DND-41 (cell line): Measurements from ENCODE around the gene MAP4.

Experiments
- ATAC-seq: fragments of 200-7000 bp; cut with Tn5 transposase; 3 replicates; pipeline ENCODE4 v1.9.1; 2021; ENCODE audit warnings: low read depth; ENCODE audit not compliant: insufficient read depth
- DNase-seq: peaks from one replicate; pipeline ENCODE4 v3.0.0-alpha.2; 2020
- H2AFZ ChIP-seq: 2 replicates; pipeline ENCODE4 v1.6.0; 2012; ENCODE audit warnings: low read depth, low read length
- H3K27ac ChIP-seq: 2 replicates; pipeline ENCODE4 v1.5.1; 2012; ENCODE audit warnings: low read length, inconsistent platforms
- H3K27me3 ChIP-seq: fragments of 200-600 bp; sonication (generic); 2 replicates; pipeline ENCODE4 v1.6.0; 2012; ENCODE audit warnings: low read length, mild to moderate bottlenecking, inconsistent platforms; ENCODE audit not compliant: insufficient read depth, poor library complexity
- H3K36me3 ChIP-seq: 2 replicates; pipeline ENCODE4 v1.5.1; 2012; ENCODE audit warnings: low read length, inconsistent platforms; ENCODE audit not compliant: insufficient read depth
- H3K4me1 ChIP-seq: 2 replicates; pipeline ENCODE4 v1.5.1; 2012; ENCODE audit warnings: mild to moderate bottlenecking, low read length; ENCODE audit not compliant: insufficient read depth
- H3K4me2 ChIP-seq: 2 replicates; pipeline ENCODE4 v1.6.0; 2012; ENCODE audit warnings: mild to moderate bottlenecking, moderate library complexity, low read length, inconsistent platforms; ENCODE audit not compliant: insufficient read depth
- H3K4me3 ChIP-seq, 2 experiments: fragments of 200-600 bp in 1 of 2; shearing (Covaris generic) in 1 of 2; 2 replicates each; pipeline ENCODE4 v1.5.1; 2012 to 2016; ENCODE audit warnings: inconsistent platforms in 2 of 2, low read length in 2 of 2, mild to moderate bottlenecking in 2 of 2, low read depth in 1 of 2, moderate library complexity in 1 of 2
- H3K79me2 ChIP-seq: 2 replicates; pipeline ENCODE4 v1.6.0; 2012; ENCODE audit warnings: low read length, inconsistent platforms; ENCODE audit not compliant: insufficient read depth
- H3K9ac ChIP-seq: 2 replicates; pipeline ENCODE4 v1.6.0; 2012; ENCODE audit warnings: low read depth, mild to moderate bottlenecking, inconsistent platforms, low read length, moderate library complexity
- H3K9me3 ChIP-seq: 2 replicates; pipeline ENCODE4 v1.5.1; 2012; ENCODE audit warnings: low read length, moderate library complexity, mild to moderate bottlenecking, inconsistent platforms; ENCODE audit not compliant: insufficient read depth, severe bottlenecking
- H4K20me1 ChIP-seq: 2 replicates; pipeline ENCODE4 v1.6.0; 2012; ENCODE audit warnings: low read length; ENCODE audit not compliant: insufficient read depth
- EZH2 ChIP-seq: IDR thresholded peaks from 3 replicates; pipeline ENCODE4 v1.6.1; 2012; ENCODE audit warnings: borderline replicate concordance, low read depth, mild to moderate bottlenecking, moderate library complexity, low read length, inconsistent platforms; ENCODE audit not compliant: severe bottlenecking
- TF ChIP-seq, protein P1 (sequence below): IDR thresholded peaks from 2 replicates; pipeline ENCODE4 v1.5.1; 2012; ENCODE audit warnings: borderline replicate concordance, low read length, moderate library complexity, mild to moderate bottlenecking; ENCODE audit not compliant: poor library complexity, severe bottlenecking; ENCODE audit errors: extremely low read depth

Gene MAP4

DNA sequence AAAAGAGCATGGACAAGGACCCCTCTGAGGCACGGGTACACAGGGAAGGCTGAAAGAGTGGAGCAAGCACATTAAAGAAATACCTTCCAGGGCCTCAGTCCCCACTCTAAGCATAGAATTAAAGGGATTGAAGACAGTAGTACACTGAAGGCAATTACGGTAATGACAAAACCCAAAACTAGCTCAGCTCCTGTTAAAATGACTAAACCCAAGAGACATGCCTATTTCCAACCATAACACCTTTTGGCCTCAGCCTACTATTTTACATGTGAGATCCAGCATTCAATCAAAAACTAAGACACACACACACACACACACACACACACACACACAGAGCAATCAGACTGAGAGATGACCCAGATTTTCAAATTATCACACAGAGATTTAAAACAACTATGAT lies 19.8 kb downstream of the MAP4 start:
- H3K79me2 ChIP-seq, result peaks cover 30% of the 10 kb centered on the region
- H3K27me3 ChIP-seq, result no peaks in the 10 kb centered on the region

DNA sequence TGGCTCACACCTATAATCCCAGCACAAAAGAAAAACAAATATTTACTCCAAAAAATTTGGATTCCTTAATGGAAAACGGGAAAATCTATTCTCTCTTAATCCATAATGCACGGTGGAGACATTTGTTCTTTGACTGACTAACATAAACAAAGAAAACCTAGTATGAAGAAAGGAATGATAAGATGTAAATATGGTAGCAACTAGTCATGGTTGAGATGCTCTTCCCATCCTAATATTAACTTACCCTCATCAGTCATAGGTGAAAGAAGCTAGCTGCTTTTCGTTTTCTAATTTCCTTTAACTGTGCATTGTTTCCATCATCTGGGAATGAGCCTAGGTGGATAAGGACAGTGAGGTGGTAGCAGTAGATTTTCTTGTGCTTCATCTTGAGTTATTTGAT lies 22.0 kb downstream of the MAP4 start:
- ATAC-seq, result no peak
- Histone ChIP-seq H3K4me1 (no peaks in the 10 kb centered on the region), H3K9ac (no peak overlapping the region), H2AFZ (no peak overlapping the region), H3K27ac (no peak overlapping the region), H3K4me2 (no peak overlapping the region), H3K9me3 (no peaks in the 10 kb centered on the region), H3K36me3 (peaks cover 18% of the 10 kb centered on the region), H3K27me3 (no peaks in the 10 kb centered on the region), H4K20me1 (no peaks in the 10 kb centered on the region; the same call in 1 of the 2 replicates), H3K79me2 (peaks cover 18% of the 10 kb centered on the region), H3K4me3 (no peak overlapping the region)
- DNase-seq, result no peak
- no peak for TF ChIP-seq EZH2
- TF ChIP-seq, protein P1, sequence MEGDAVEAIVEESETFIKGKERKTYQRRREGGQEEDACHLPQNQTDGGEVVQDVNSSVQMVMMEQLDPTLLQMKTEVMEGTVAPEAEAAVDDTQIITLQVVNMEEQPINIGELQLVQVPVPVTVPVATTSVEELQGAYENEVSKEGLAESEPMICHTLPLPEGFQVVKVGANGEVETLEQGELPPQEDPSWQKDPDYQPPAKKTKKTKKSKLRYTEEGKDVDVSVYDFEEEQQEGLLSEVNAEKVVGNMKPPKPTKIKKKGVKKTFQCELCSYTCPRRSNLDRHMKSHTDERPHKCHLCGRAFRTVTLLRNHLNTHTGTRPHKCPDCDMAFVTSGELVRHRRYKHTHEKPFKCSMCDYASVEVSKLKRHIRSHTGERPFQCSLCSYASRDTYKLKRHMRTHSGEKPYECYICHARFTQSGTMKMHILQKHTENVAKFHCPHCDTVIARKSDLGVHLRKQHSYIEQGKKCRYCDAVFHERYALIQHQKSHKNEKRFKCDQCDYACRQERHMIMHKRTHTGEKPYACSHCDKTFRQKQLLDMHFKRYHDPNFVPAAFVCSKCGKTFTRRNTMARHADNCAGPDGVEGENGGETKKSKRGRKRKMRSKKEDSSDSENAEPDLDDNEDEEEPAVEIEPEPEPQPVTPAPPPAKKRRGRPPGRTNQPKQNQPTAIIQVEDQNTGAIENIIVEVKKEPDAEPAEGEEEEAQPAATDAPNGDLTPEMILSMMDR, result no peak

More for the DNA sequence above, 19.8 kb downstream of the MAP4 start:
- H3K36me3 ChIP-seq, result peaks cover 18% of the 10 kb centered on the region
- no peaks in the 10 kb centered on the region for H3K4me1 ChIP-seq
- ATAC-seq, result no peak
- H3K4me3 ChIP-seq, result no peak overlapping the region
- TF ChIP-seq, protein P1, result no peak
- no peak for TF ChIP-seq EZH2
- no peaks in the 10 kb centered on the region for H3K9me3 ChIP-seq
- H4K20me1 ChIP-seq, result no peaks in the 10 kb centered on the region; the same call in 1 of the 2 replicates
- no peak for DNase-seq
- no peak overlapping the region for H2AFZ ChIP-seq
- no peak overlapping the region for H3K27ac ChIP-seq
- no peak overlapping the region for H3K4me2 ChIP-seq
- no peak overlapping the region for H3K9ac ChIP-seq

DNA sequence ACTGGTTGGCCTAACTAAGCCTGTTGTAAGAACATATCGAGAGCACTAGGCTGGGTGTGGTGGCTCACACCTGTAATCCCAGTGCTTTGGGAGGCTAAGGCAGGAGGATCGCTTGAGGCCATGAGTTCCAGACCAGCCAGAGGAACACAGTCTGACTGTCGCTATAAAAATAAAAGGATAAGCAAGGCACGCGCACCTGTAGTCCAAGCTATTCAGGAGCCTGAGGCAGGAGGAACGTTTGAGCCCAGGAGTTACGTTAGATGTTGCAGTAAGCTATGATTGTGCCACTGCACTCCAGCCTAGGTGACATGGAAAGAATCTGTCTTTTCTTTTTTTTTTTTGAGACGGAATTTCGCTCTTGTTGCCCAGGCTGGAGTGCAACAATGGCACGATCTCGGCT lies 24.9 kb downstream of the MAP4 start:
- no peak for ATAC-seq
- H3K36me3 ChIP-seq, result peaks cover 17% of the 10 kb centered on the region
- peaks cover 5% of the 10 kb centered on the region for H3K79me2 ChIP-seq
- H3K27me3 ChIP-seq, result no peaks in the 10 kb centered on the region
- TF ChIP-seq, protein P1, result no peak
- TF ChIP-seq EZH2, result no peak
- no peak overlapping the region for H3K9ac ChIP-seq
- H3K9me3 ChIP-seq, result no peaks in the 10 kb centered on the region
- no peak overlapping the region for H3K4me2 ChIP-seq
- no peak for DNase-seq
- H3K4me3 ChIP-seq, result no peak overlapping the region
- no peak overlapping the region for H3K27ac ChIP-seq
- no peak overlapping the region for H2AFZ ChIP-seq
- H3K4me1 ChIP-seq, result no peaks in the 10 kb centered on the region
- no peaks in the 10 kb centered on the region for H4K20me1 ChIP-seq
